Activated CD4-positive, alpha-beta memory T cell treated with anti-CD3 and anti-CD28 coated beads for 36 hours (primary cell): ENCODE results near the gene TRHDE. TPM values are rescaled to one million over a fixed set of nuclear protein-coding genes. Genes with fewer than 3 reads are reported as not detected.

ENCODE experiments used
- CTCF ChIA-PET: fragments of 350-600 bp; sonication (Branson Sonifier 250); formaldehyde crosslinking; loops from one replicate; lab custom pipeline; 2021; ENCODE audit warnings: antibody characterized with exemption, inconsistent platforms; lab: Charles Lee
- POLR2A ChIA-PET: fragments of 350-600 bp; sonication (Branson Sonifier 250); formaldehyde crosslinking; loops from one replicate; lab custom pipeline; 2021; ENCODE audit warnings: antibody characterized with exemption; lab: Charles Lee
- DNase-seq: peaks from one replicate; pipeline ENCODE4 v3.0.0-alpha.2; 2020
- H3K27ac Mint-ChIP-seq: one replicate; pipeline ENCODE4 v1.8.0; 2021; ENCODE audit warnings: mixed read lengths
- H3K27me3 Mint-ChIP-seq: one replicate; pipeline ENCODE4 v1.8.0; 2021; ENCODE audit warnings: mixed read lengths
- H3K36me3 Mint-ChIP-seq: one replicate; pipeline ENCODE4 v1.8.0; 2021; ENCODE audit warnings: mixed read lengths
- H3K4me1 Mint-ChIP-seq: one replicate; pipeline ENCODE4 v1.8.0; 2021; ENCODE audit warnings: low read depth, mixed read lengths
- H3K4me3 Mint-ChIP-seq: one replicate; pipeline ENCODE4 v1.8.0; 2021; ENCODE audit warnings: mild to moderate bottlenecking, mixed read lengths
- H3K9me3 Mint-ChIP-seq: one replicate; pipeline ENCODE4 v1.8.0; 2021; ENCODE audit warnings: mixed read lengths
- intact Hi-C: fragments of 100-400 bp; cut with micrococcal nuclease; formaldehyde crosslinking; loops from one replicate; pipeline ENCODE4 v1.15.1; 2023
- total RNA-seq, 2 experiments: library from RNA; stranded (reverse); gene quantifications; one replicate each; pipeline ENCODE4 v1.2.3, GENCODE V29; 2021

The TRHDE gene
- total RNA-seq, 2 experiments from 2014 or later, result not detected

- Mint-ChIP-seq H3K36me3 (no peaks in the 10 kb centered on the region), H3K9me3 (no peaks in the 10 kb centered on the region), H3K27ac (no peak overlapping the region), H3K4me3 (no peak overlapping the region), H3K27me3 (no peaks in the 10 kb centered on the region), H3K4me1 (no peaks in the 10 kb centered on the region)
- ChIA-PET CTCF (no interaction called here), POLR2A (no interaction called here)
- intact Hi-C loops, result no loop called here
- DNase-seq, result no peak
Measured at GRCh38 chr12:72264548-72265175, 7.5 kb upstream of the TRHDE start.

DNA sequence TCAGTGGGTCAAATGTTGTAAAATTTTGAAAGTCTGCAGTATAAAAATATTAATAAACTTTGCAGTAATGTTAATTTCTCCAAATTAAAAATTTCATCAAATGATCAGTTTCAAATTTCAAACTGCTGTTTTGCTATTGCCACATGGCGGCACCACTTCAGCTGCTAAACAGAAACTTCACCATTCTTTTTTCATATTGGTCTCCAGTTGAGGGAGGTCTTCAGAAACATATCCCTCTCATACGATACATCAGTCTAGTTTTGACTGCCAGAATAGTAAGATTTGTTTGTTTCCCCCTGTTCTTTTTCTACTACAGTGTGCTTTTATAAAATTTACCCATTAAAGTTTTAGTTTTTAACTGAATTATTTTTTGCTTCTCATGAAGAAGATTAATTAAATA, 4.2 kb upstream of the TRHDE start:
- Mint-ChIP-seq H3K9me3 (no peaks in the 10 kb centered on the region), H3K36me3 (no peaks in the 10 kb centered on the region), H3K27me3 (peaks cover 21% of the 10 kb centered on the region), H3K4me1 (peaks cover 2% of the 10 kb centered on the region), H3K4me3 (no peak overlapping the region), H3K27ac (no peak overlapping the region)
- POLR2A ChIA-PET, result no interaction called here
- no peak for DNase-seq
- CTCF ChIA-PET, result interaction anchor here (0.8 kb wide), 1 partner anchor 251 kb away, joined by 3 read pairs; no protein-coding TSS in a partner anchor
- intact Hi-C loops, result no loop called here

- H3K27ac Mint-ChIP-seq, result no peak overlapping the region
- ChIA-PET POLR2A (no interaction called here), CTCF (interaction anchor here (0.8 kb wide), 1 partner anchor 251 kb away, joined by 3 read pairs; no protein-coding TSS in a partner anchor)
- DNase-seq, result no peak
- peaks cover 2% of the 10 kb centered on the region for H3K4me1 Mint-ChIP-seq
- H3K4me3 Mint-ChIP-seq, result no peak overlapping the region
- intact Hi-C loops, result no loop called here
- H3K36me3 Mint-ChIP-seq, result no peaks in the 10 kb centered on the region
- peaks cover 24% of the 10 kb centered on the region for H3K27me3 Mint-ChIP-seq
- H3K9me3 Mint-ChIP-seq, result no peaks in the 10 kb centered on the region
Measured at GRCh38 chr12:72268386-72268785, 3.8 kb upstream of the TRHDE start.

- H3K4me3 Mint-ChIP-seq, result no peak overlapping the region
- no peak overlapping the region for H3K27ac Mint-ChIP-seq
- no peaks in the 10 kb centered on the region for H3K36me3 Mint-ChIP-seq
- H3K27me3 Mint-ChIP-seq, result peaks cover 34% of the 10 kb centered on the region
- no peak for DNase-seq
- ChIA-PET CTCF (no interaction called here), POLR2A (no interaction called here)
- no peaks in the 10 kb centered on the region for H3K9me3 Mint-ChIP-seq
- H3K4me1 Mint-ChIP-seq, result peaks cover 2% of the 10 kb centered on the region
- intact Hi-C loops, result no loop called here
Measured at GRCh38 chr12:72269491-72269890, 2.7 kb upstream of the TRHDE start.

GRCh38 chr12:72270246-72270645, 1.9 kb upstream of the TRHDE start:
- intact Hi-C loops, result no loop called here
- no peaks in the 10 kb centered on the region for H3K9me3 Mint-ChIP-seq
- peaks cover 34% of the 10 kb centered on the region for H3K27me3 Mint-ChIP-seq
- H3K4me3 Mint-ChIP-seq, result no peak overlapping the region
- DNase-seq, result no peak
- peaks cover 2% of the 10 kb centered on the region for H3K4me1 Mint-ChIP-seq
- H3K27ac Mint-ChIP-seq, result no peak overlapping the region
- ChIA-PET CTCF (no interaction called here), POLR2A (no interaction called here)
- no peaks in the 10 kb centered on the region for H3K36me3 Mint-ChIP-seq

DNA sequence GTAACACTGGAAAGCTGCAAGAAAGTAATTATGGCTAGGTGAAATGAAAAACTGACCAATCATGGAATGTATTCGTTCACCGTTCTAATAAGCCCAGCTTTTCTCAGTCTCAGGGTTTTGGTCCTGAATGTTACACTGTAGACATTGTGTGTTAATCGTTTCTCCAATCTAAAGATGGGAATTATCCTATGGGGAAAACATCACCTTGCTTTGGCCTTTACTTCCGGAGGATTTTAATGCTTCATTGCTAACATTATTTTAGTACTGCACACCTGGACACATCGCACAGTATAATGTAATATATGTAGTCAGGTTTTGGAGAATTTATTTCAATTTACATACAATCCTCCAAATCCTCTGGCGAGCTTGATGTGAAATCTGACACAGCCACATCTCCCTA, 1.2 kb upstream of the TRHDE start:
- H3K9me3 Mint-ChIP-seq, result no peaks in the 10 kb centered on the region
- intact Hi-C loops, result no loop called here
- CTCF ChIA-PET, result no interaction called here

DNA sequence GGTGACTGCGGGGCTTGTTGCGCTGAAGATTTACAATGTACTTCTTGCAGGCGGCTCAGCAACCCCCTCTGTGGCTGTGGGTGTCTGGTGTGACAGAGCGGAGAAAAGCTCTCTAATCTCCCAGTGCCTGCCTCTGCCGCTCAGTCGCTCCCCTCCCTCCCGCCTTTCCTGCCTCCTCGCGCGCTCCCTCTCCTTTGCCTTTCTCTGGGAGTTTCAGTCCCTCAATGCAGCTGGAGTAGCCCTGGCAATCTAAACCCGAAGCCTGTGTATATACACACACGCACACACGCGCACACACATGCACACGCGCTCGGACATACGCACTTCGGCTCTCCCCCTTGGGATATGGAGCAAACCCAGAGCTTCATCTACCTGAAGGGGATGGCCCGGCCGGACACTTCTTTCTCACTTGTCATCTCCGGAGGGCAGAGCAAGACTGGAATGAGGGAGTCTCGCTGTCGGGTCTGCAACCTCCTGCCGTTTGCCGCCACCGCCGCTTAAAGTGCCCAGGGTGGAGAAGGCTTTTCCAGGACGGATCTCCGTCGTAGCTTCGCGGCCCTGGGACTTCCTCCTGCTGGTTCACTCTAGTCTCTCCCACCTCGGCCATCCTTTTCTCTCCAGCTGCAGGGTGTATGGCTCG, 599 bp upstream of the TRHDE start:
- CTCF ChIA-PET, result no interaction called here
- H3K36me3 Mint-ChIP-seq, result no peaks in the 10 kb centered on the region
- H3K27ac Mint-ChIP-seq, result no peak overlapping the region
- DNase-seq, result no peak
- H3K4me1 Mint-ChIP-seq, result peaks cover 2% of the 10 kb centered on the region
- peaks cover 37% of the 10 kb centered on the region for H3K27me3 Mint-ChIP-seq
- no peak overlapping the region for H3K4me3 Mint-ChIP-seq
- no peaks in the 10 kb centered on the region for H3K9me3 Mint-ChIP-seq
- POLR2A ChIA-PET, result no interaction called here
- intact Hi-C loops, result no loop called here

More for the DNA sequence above, 1.2 kb upstream of the TRHDE start:
- POLR2A ChIA-PET, result no interaction called here
- Mint-ChIP-seq H3K4me3 (no peak overlapping the region), H3K27me3 (peaks cover 37% of the 10 kb centered on the region), H3K36me3 (no peaks in the 10 kb centered on the region), H3K27ac (no peak overlapping the region), H3K4me1 (peaks cover 2% of the 10 kb centered on the region)
- no peak for DNase-seq

DNA sequence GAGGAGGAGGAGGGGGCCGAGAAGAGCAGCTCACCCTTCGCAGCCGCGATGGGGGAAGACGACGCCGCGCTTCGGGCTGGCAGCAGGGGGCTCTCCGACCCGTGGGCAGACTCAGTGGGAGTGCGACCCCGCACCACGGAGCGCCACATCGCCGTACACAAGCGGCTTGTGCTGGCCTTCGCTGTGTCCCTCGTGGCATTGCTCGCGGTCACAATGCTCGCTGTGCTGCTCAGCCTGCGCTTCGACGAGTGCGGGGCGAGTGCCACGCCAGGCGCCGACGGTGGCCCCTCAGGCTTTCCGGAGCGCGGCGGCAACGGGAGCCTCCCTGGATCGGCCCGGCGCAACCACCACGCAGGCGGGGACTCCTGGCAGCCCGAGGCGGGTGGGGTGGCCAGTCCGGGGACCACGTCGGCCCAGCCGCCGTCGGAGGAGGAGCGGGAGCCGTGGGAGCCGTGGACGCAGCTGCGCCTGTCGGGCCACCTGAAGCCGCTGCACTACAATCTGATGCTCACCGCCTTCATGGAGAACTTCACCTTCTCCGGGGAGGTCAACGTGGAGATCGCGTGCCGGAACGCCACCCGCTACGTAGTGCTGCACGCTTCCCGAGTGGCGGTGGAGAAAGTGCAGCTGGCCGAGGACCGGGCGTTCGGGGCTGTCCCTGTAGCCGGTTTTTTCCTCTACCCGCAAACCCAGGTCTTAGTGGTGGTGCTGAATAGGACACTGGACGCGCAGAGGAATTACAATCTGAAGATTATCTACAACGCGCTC, 745 bp downstream of the TRHDE start:
- POLR2A ChIA-PET, result interaction anchor here (0.7 kb wide), 1 partner anchor 253 kb away, joined by 6 read pairs; no protein-coding TSS in a partner anchor

GRCh38 chr12:72273499-72273837, 1.3 kb downstream of the TRHDE start:
- intact Hi-C loops, result no loop called here
- Mint-ChIP-seq H3K27ac (no peak overlapping the region), H3K9me3 (no peaks in the 10 kb centered on the region), H3K4me1 (peaks cover 2% of the 10 kb centered on the region), H3K27me3 (peaks cover 37% of the 10 kb centered on the region), H3K4me3 (no peak overlapping the region), H3K36me3 (no peaks in the 10 kb centered on the region)
- DNase-seq, result no peak
- ChIA-PET POLR2A (no interaction called here), CTCF (no interaction called here)

More for the DNA sequence above, 745 bp downstream of the TRHDE start:
- DNase-seq, result no peak
- CTCF ChIA-PET, result no interaction called here
- Mint-ChIP-seq H3K27me3 (peaks cover 37% of the 10 kb centered on the region), H3K9me3 (no peaks in the 10 kb centered on the region), H3K36me3 (no peaks in the 10 kb centered on the region), H3K4me3 (no peak overlapping the region), H3K27ac (no peak overlapping the region), H3K4me1 (peaks cover 2% of the 10 kb centered on the region)
- intact Hi-C loops, result no loop called here

GRCh38 chr12:72273851-72274351, 1.7 kb downstream of the TRHDE start:
- CTCF ChIA-PET, result no interaction called here
- Mint-ChIP-seq H3K4me3 (no peak overlapping the region), H3K27ac (no peak overlapping the region), H3K9me3 (no peaks in the 10 kb centered on the region), H3K36me3 (no peaks in the 10 kb centered on the region), H3K27me3 (peaks cover 37% of the 10 kb centered on the region), H3K4me1 (peaks cover 2% of the 10 kb centered on the region)
- no peak for DNase-seq
- intact Hi-C loops, result no loop called here
- POLR2A ChIA-PET, result no interaction called here

GRCh38 chr12:72274931-72275330, 2.8 kb downstream of the TRHDE start:
- intact Hi-C loops, result no loop called here

DNA sequence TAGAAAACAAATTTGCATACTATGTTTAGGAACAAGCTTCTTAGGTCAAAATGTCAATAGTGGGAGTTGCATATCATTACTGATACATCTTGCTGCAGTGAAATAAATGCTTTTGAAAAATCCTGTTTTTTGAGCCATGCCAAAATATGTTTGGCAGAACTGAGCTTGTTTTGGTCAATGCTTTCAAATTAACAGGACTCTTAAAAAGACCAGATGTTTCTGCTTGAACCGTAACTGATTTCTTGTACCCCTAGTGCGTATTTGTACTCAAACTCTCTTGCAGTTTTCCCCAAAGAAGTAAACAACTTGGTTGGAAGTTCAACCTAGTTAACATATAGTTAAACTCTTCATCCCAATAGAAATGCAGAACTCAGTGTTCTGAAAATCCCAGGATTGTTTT, 3.4 kb downstream of the TRHDE start:
- Mint-ChIP-seq H3K4me1 (peaks cover 2% of the 10 kb centered on the region), H3K27ac (no peak overlapping the region), H3K27me3 (peaks cover 30% of the 10 kb centered on the region), H3K9me3 (no peaks in the 10 kb centered on the region), H3K36me3 (no peaks in the 10 kb centered on the region), H3K4me3 (no peak overlapping the region)
- DNase-seq, result no peak
- intact Hi-C loops, result no loop called here
- ChIA-PET POLR2A (no interaction called here), CTCF (interaction anchor here (0.6 kb wide), 1 partner anchor 272 kb away, joined by 3 read pairs; no protein-coding TSS in a partner anchor)

More at GRCh38 chr12:72274931-72275330, 2.8 kb downstream of the TRHDE start:
- Mint-ChIP-seq H3K9me3 (no peaks in the 10 kb centered on the region), H3K36me3 (no peaks in the 10 kb centered on the region), H3K4me1 (peaks cover 2% of the 10 kb centered on the region), H3K27me3 (peaks cover 36% of the 10 kb centered on the region), H3K4me3 (no peak overlapping the region), H3K27ac (no peak overlapping the region)
- DNase-seq, result no peak
- ChIA-PET POLR2A (no interaction called here), CTCF (interaction anchor here (0.6 kb wide), 1 partner anchor 272 kb away, joined by 3 read pairs; no protein-coding TSS in a partner anchor)
